Measurements from ENCODE around the gene ZKSCAN8.

ZKSCAN8 gene

GRCh38 chr6:28207510-28208110, 65.9 kb downstream of the ZKSCAN8 start:
- peak; percentile 50 for DNase-seq

DNA sequence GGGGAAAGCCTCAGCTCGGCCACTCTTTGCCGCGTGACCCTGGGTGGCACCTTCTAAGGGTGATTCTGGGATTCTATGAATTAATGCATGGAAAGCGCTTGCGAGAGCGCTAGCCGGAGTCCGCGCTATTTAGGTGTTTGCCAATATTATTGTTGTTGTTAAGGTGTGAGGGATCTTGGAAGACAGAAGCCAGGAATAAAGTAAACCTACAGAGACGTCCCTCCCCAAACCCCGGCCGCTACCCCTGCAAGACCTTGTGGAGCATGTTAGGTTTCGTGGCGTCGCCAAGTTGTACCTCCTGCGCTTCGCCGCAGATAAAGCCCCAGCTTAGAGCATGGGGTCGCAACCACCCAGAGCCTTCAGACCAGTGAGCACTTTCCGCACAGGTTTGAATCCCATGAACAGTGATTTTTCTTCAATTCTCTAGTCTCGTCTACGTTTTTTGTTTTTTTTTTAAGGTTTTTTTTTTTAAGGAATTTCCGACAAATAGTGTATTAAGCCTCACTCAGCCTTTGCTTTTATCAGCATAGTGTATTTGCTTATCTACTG, 66.5 kb downstream of the ZKSCAN8 start:
- DNase-seq: no peak

All from suppressor macrophage treated with lipopolysaccharide for 4 hours (primary cell).